HepG2 (cell line): ENCODE results near the gene ORC6. TPM values are rescaled to one million over a fixed set of nuclear protein-coding genes. Genes with fewer than 3 reads are reported as not detected.

Experiments used
- EHMT2 ChIP-seq: fragments of 200-600 bp; sonication (generic); IDR thresholded peaks from 2 replicates; pipeline ENCODE4 v1.7.0; 2017; ENCODE audit warnings: antibody characterized with exemption, low read depth, low read length, borderline replicate concordance
- KDM3A ChIP-seq: IDR thresholded peaks from 2 replicates; pipeline ENCODE4 v1.6.1; 2018; ENCODE audit warnings: low read depth, missing compliant biosample characterization
- SP4 ChIP-seq: sonication (generic); formaldehyde crosslinking; IDR thresholded peaks from 2 replicates; pipeline ENCODE4 v1.8.1; 2023; ENCODE audit warnings: mild to moderate bottlenecking, missing genetic modification reagents
- STAG1 ChIP-seq: sonication (generic); formaldehyde crosslinking; IDR thresholded peaks from 2 replicates; pipeline ENCODE4 v1.4.0; 2020; ENCODE audit warnings: missing genetic modification reagents
- SYNCRIP ChIP-seq: fragments of 200-400 bp; formaldehyde crosslinking; IDR thresholded peaks from 2 replicates; pipeline ENCODE4 v1.6.1; 2018; ENCODE audit warnings: mild to moderate bottlenecking, low read depth, low read length; ENCODE audit not compliant: insufficient read depth
- XBP1 ChIP-seq: sonication (generic); formaldehyde crosslinking; IDR thresholded peaks from 2 replicates; pipeline ENCODE4 v1.5.0; 2020; ENCODE audit warnings: missing genetic modification reagents
- ZKSCAN1 ChIP-seq: fragments of 150-350 bp; IDR thresholded peaks from 2 replicates; pipeline ENCODE4 v1.6.1; 2014; ENCODE audit warnings: low read length
- ZNF766 ChIP-seq: sonication (generic); formaldehyde crosslinking; IDR thresholded peaks from 2 replicates; pipeline ENCODE4 v1.5.0; 2020; ENCODE audit warnings: missing genetic modification reagents, borderline replicate concordance
- polyA plus RNA-seq, 8 experiments: library from polyadenylated mRNA; depleted of rRNA in 3 of 8; stranded (reverse) in 7 of 8; unstranded in 1 of 8; fragments of >200 nt; fragmentation: Illumina TruSeq in 4 of 8; extraction: Trizol in 4 of 8; gene quantifications; 2 replicates each; pipeline versions ENCODE4 v1.2.1 to v1.2.3, GENCODE V29; 2011 to 2016; ENCODE audit warnings: low read depth in 4 of 8, missing spikeins in 1 of 8, mixed read lengths in 1 of 8; ENCODE audit not compliant: insufficient read depth in 1 of 8
- total RNA-seq, 5 experiments: library from RNA; depleted of rRNA; stranded (reverse); fragments of >200 nt; fragmentation: Illumina TruSeq; extraction: Trizol; gene quantifications; 2 replicates each; pipeline ENCODE4 v1.2.3, GENCODE V29; 2016; ENCODE audit warnings: low read depth in 1 of 5
- TF ChIP-seq, protein P1 (sequence below): sonication (generic); formaldehyde crosslinking; conservative IDR thresholded peaks from 2 replicates; pipeline ENCODE4 v1.8.0; 2022; ENCODE audit warnings: low read depth, missing genetic modification reagents
- TF ChIP-seq, protein P2 (sequence below): sonication (generic); formaldehyde crosslinking; IDR thresholded peaks from 2 replicates; pipeline ENCODE4; 2020; ENCODE audit warnings: missing genetic modification reagents, mild to moderate bottlenecking, borderline replicate concordance
- TF ChIP-seq, protein P3 (sequence below): sonication (generic); formaldehyde crosslinking; IDR thresholded peaks from 2 replicates; pipeline ENCODE4 v1.4.0; 2020; ENCODE audit warnings: mild to moderate bottlenecking, missing genetic modification reagents
- TF ChIP-seq, protein P4 (sequence below): sonication (generic); formaldehyde crosslinking; conservative IDR thresholded peaks from 2 replicates; pipeline ENCODE4 v1.8.0; 2022; ENCODE audit warnings: missing genetic modification reagents
- TF ChIP-seq, protein P5 (sequence below): sonication (generic); formaldehyde crosslinking; IDR thresholded peaks from 2 replicates; pipeline ENCODE4 v1.4.0; 2020; ENCODE audit warnings: missing genetic modification reagents, mild to moderate bottlenecking, borderline replicate concordance

Gene ORC6
- total and polyA plus RNA-seq, 2 of the 13 experiments (the other 11 are each of a cell fraction or from before 2014, with no cell fraction given) = 34.2 to 69.8 TPM

DNA sequence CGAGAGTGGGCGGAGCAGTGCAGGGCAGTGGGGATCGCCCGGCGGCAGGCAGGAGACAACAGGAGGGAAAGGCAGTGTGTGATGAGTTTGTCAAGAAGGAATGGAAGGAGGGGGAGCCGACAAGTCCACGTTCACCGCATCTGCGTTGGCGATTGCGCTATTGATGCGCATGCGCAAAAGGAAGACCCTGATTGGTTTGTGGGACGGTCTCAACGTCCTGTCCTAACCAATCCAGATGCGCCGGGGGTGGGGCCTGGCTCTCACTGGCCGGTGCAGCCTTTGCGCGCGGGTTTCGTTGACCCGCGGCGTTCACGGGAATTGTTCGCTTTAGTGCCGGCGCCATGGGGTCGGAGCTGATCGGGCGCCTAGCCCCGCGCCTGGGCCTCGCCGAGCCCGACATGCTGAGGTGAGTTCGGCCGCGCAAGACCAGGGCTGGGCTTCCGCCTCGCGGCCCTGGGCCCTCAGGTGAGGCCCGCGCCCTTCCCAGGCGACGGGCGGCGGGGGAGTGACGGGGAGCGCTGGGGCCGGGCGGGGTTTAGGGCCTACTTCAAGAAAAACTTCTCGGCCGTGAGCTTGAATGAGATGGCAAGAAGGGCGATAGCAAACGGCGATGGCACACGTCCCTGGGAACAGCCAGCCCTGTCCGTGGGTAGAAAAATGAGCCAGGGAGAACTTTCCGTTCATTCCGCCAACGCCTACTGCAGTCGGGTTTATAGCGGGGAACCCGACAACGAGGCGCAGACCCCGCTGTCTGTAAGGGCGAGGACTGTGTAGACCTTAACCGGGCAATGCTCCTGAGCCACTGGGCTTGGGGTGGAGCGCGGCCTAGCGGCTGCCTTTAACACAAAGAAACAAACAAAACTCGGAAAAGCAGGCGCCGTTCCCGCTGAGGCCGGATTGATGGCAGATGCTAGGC is at the start of gene ORC6 (continued):
- TF ChIP-seq SP4 (CRISPR knock-in tag) (peak; percentile 96), SYNCRIP (no peak), STAG1 (peak; percentile 66), KDM3A (CRISPR knock-in tag) (no peak; the same call in 1 of the 2 replicates), XBP1 (CRISPR knock-in tag) (no peak), EHMT2 (peak; percentile 47; the same call in 1 of the 2 replicates), ZKSCAN1 (no peak; the same call in 1 of the 2 replicates), ZNF766 (CRISPR knock-in tag) (0 out of 2 replicates have a peak, but pooled peaks have one; percentile 7)
- TF ChIP-seq, protein P1, sequence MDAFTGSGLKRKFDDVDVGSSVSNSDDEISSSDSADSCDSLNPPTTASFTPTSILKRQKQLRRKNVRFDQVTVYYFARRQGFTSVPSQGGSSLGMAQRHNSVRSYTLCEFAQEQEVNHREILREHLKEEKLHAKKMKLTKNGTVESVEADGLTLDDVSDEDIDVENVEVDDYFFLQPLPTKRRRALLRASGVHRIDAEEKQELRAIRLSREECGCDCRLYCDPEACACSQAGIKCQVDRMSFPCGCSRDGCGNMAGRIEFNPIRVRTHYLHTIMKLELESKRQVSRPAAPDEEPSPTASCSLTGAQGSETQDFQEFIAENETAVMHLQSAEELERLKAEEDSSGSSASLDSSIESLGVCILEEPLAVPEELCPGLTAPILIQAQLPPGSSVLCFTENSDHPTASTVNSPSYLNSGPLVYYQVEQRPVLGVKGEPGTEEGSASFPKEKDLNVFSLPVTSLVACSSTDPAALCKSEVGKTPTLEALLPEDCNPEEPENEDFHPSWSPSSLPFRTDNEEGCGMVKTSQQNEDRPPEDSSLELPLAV (CRISPR knock-in tag) = 0 out of 2 replicates have a peak, but pooled peaks have one; percentile 53
- TF ChIP-seq, protein P2, sequence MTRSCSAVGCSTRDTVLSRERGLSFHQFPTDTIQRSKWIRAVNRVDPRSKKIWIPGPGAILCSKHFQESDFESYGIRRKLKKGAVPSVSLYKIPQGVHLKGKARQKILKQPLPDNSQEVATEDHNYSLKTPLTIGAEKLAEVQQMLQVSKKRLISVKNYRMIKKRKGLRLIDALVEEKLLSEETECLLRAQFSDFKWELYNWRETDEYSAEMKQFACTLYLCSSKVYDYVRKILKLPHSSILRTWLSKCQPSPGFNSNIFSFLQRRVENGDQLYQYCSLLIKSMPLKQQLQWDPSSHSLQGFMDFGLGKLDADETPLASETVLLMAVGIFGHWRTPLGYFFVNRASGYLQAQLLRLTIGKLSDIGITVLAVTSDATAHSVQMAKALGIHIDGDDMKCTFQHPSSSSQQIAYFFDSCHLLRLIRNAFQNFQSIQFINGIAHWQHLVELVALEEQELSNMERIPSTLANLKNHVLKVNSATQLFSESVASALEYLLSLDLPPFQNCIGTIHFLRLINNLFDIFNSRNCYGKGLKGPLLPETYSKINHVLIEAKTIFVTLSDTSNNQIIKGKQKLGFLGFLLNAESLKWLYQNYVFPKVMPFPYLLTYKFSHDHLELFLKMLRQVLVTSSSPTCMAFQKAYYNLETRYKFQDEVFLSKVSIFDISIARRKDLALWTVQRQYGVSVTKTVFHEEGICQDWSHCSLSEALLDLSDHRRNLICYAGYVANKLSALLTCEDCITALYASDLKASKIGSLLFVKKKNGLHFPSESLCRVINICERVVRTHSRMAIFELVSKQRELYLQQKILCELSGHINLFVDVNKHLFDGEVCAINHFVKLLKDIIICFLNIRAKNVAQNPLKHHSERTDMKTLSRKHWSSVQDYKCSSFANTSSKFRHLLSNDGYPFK (CRISPR knock-in tag) = no peak; the same call in 1 of the 2 replicates
- TF ChIP-seq, protein P3, sequence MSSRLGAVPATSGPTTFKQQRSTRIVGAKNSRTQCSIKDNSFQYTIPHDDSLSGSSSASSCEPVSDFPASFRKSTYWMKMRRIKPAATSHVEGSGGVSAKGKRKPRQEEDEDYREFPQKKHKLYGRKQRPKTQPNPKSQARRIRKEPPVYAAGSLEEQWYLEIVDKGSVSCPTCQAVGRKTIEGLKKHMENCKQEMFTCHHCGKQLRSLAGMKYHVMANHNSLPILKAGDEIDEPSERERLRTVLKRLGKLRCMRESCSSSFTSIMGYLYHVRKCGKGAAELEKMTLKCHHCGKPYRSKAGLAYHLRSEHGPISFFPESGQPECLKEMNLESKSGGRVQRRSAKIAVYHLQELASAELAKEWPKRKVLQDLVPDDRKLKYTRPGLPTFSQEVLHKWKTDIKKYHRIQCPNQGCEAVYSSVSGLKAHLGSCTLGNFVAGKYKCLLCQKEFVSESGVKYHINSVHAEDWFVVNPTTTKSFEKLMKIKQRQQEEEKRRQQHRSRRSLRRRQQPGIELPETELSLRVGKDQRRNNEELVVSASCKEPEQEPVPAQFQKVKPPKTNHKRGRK (CRISPR knock-in tag) = no peak
- TF ChIP-seq, protein P4, sequence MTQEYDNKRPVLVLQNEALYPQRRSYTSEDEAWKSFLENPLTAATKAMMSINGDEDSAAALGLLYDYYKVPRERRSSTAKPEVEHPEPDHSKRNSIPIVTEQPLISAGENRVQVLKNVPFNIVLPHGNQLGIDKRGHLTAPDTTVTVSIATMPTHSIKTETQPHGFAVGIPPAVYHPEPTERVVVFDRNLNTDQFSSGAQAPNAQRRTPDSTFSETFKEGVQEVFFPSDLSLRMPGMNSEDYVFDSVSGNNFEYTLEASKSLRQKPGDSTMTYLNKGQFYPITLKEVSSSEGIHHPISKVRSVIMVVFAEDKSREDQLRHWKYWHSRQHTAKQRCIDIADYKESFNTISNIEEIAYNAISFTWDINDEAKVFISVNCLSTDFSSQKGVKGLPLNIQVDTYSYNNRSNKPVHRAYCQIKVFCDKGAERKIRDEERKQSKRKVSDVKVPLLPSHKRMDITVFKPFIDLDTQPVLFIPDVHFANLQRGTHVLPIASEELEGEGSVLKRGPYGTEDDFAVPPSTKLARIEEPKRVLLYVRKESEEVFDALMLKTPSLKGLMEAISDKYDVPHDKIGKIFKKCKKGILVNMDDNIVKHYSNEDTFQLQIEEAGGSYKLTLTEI (CRISPR knock-in tag) = no peak
- TF ChIP-seq, protein P5, sequence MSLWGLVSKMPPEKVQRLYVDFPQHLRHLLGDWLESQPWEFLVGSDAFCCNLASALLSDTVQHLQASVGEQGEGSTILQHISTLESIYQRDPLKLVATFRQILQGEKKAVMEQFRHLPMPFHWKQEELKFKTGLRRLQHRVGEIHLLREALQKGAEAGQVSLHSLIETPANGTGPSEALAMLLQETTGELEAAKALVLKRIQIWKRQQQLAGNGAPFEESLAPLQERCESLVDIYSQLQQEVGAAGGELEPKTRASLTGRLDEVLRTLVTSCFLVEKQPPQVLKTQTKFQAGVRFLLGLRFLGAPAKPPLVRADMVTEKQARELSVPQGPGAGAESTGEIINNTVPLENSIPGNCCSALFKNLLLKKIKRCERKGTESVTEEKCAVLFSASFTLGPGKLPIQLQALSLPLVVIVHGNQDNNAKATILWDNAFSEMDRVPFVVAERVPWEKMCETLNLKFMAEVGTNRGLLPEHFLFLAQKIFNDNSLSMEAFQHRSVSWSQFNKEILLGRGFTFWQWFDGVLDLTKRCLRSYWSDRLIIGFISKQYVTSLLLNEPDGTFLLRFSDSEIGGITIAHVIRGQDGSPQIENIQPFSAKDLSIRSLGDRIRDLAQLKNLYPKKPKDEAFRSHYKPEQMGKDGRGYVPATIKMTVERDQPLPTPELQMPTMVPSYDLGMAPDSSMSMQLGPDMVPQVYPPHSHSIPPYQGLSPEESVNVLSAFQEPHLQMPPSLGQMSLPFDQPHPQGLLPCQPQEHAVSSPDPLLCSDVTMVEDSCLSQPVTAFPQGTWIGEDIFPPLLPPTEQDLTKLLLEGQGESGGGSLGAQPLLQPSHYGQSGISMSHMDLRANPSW (CRISPR knock-in tag) = no peak
